HG03432 (cell line): Measurements from ENCODE around the gene AHCYL2.
"Not testable (repeated sequence)": the region's sequence is repeated elsewhere in the genome, so short reads cannot be mapped to it uniquely, and the experiment has no call there.

Experiments used
- ATAC-seq: cut with Tn5 transposase; IDR thresholded peaks from one replicate; pipeline ENCODE4 v1.9.1; 2021; ENCODE audit warnings: mild to moderate bottlenecking, moderate library complexity; ENCODE audit not compliant: unreplicated experiment

Gene AHCYL2

DNA sequence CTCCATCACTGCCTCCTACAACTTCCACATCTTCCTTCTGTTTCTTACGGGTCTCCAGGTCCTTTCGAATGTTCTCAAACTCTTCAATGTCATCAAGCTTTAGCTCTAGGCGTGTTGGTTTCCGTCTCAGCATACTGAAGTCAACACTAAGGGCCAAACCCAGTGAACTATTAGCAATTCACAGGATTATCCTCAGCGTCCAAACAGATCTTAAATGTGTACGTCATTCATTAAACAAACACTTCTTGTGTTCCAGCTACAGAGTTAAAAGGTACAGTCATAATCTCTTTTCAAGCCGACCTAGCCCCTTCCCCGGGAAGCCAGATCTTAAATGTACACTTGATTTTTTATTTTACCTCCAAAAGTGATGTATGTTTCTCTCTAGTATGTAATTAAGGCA is 185.4 kb downstream of the AHCYL2 start:
- not testable (repeated sequence) for ATAC-seq

- ATAC-seq, result no peak
Observed at GRCh38 chr7:129412501-129412900, 187.7 kb downstream of the AHCYL2 start.

DNA sequence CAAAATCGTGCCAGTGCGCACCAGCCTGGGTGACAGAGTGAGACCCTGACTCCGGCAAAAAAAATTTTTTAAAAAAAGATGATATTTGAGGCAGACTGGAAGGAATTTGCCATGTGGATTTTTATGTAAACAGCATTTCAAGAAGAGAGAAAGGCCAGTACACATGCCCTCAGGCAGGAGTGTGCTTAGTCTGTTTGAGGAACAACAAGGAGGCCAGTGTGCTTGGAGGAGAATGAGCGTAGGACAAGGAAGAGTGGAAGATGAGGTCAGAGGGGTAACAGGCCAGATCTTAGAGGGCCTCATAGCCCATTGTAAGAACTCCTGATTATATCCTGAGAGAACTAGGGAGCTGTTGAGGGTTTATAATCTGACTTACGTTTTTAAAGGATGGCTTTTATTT is 192.2 kb downstream of the AHCYL2 start:
- no peak for ATAC-seq

DNA sequence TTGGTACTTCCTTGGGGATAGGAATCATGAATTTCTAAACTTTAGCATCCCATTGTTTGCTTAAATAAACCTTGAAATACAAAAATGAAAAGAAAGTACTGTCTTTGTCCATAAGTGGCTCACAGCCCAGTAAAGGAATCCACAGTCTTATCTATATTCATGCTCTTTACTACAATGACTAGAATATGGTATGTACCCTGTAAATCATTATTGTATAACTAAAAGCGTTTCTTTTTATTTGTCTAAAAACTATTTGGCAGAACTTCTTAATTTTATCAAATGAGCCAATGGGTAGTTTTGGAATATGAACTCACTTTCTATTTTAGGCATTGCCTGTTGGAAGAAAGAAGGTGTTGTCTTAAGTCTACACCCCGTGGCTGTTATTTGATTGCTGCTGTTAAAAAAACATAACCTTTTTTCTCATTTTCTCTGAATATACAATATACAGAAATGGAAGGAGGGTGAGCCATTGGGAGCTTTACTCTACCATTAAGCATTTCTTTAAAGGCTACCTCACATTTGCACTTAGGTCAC is 197.0 kb downstream of the AHCYL2 start:
- ATAC-seq, result no peak

DNA sequence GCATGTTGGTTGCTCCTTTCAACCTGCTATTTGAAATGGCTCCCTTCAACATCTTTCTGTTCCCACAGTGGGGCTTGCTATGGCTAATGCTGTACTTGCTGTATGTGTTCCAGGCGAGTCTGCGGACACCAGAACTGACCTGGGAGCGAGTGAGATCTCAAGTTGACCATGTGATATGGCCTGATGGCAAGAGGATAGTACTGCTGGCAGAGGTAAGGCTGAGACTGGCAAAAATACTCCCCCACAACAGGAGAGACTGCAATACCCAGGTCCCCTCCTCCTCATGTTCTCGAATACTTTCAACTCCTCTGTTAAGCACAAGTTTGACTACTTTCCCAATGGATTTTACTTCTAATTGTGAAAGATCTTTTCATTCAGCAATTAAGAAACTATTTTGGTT is 197.9 kb downstream of the AHCYL2 start:
- ATAC-seq, result no peak

DNA sequence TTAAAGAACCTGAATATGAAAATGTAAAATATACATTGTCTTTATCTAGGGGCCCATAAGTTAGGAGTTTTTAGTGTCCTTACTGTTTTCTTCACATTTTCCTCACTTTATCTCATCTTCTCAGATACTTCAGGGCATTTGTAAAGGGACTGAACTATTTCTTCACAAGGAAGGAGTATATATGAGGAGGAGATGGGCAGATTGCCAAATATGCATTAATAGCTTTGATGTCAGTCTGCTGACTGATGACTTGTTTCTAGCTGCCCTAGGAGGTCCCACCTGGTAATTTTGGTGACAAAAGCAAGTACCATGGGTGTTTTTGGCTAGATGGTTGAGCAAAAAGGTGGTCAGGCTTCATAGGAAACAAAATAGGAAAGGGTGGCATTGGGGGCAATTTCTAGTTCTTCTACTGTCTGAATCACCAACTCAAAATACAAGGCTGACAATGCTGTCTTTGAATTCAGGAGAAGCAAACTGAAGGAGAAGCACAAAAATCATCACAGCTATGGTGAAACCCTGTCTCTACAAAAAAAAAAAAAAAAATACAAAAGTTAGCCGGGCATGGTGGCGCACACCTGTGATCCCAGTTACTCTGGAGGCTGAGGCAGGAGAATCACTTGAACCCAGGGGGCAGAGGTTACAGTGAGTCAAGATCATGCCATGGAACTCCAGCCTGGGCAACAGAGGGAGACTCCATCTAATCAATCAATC is 199.0 kb downstream of the AHCYL2 start:
- no peak for ATAC-seq

DNA sequence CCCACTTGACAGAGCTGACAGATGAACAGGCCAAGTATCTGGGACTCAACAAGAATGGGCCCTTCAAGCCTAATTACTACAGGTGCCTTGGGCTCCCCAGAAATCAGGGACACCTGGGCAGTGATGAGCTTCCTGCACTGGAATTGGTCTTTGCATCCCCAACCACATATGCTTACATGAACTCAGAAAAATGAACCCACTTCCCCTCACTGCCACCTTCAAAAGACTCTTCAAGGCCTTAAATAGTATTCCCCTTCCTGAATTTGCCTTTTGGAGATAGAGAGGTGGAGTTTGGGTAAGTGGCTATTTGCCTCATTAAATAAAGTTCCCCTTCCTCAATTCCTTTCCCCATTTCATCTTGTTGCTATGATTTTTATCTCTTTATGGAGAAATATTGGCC is 201.7 kb downstream of the AHCYL2 start:
- no peak for ATAC-seq

GRCh38 chr7:129427526-129428045 is 202.8 kb downstream of the AHCYL2 start:
- ATAC-seq, result no peak

GRCh38 chr7:129431911-129432643 is 207.2 kb downstream of the AHCYL2 start:
- ATAC-seq, result no peak

DNA sequence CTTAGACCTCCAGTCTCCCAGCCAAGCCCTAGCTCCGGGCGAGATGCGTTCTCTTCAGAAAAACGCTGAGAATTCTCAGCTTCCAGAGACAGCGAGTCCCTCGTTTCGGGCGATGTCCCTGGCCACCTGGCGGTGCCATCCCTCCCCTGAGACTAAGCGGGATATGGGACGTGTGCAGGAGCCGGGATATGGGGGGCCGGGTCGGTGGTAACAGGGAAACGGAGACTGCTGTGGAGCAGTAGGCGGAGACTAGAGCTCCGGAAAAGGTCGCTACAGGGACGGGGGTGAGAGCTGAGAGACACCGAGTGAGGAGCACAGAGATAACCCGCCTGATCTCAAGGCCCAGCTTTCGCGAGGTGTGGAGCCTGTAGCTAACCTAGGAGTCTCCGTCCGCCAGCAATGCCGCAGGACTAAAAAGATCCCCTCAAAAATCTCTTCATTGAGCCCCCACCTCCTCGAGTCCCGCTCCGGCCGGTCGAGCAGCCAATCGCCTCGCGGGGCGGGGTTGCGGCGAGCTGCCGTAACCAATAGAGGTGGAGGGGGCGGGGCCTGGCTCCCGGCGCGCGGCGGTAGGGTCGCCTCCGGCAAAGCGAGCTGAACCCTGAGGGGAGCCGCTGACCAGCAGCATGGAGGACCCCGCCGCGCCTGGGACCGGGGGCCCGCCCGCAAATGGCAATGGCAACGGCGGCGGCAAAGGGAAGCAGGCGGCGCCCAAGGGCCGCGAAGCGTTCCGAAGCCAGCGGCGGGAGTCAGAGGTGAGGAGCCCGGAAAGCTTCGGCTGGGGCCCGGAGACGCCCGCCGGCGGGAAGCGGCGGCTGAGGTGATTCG is 209.2 kb downstream of the AHCYL2 start, which contains the start of gene STRIP2:
Gene STRIP2 (plus strand): TSS at position 586 of the 828 bp plus-strand sequence. CDS start 41 bp downstream, at position 627.
- ATAC-seq, result peak; percentile 98

GRCh38 chr7:129434675-129435318 is 210.0 kb downstream of the AHCYL2 start:
- peak; percentile 1 for ATAC-seq

DNA sequence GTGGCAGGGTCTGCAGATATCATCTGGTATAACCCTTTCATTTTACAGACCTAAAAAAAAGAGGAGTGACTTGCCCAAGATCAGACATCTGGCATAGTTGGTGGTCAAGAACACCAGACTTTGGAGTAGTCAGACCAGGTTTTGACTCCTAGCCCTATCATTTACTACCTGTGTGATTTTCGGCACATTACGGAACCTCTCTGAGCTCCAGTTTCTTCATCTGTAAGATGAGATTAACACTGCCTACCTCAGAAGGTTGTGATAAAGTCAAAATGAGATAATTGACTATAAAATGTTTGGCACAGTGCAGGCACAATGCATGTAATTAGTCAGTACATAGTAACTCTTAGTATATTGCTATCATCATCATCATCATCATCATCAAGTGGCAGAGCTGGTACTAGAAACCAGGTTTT is 210.6 kb downstream of the AHCYL2 start:
- no peak for ATAC-seq

DNA sequence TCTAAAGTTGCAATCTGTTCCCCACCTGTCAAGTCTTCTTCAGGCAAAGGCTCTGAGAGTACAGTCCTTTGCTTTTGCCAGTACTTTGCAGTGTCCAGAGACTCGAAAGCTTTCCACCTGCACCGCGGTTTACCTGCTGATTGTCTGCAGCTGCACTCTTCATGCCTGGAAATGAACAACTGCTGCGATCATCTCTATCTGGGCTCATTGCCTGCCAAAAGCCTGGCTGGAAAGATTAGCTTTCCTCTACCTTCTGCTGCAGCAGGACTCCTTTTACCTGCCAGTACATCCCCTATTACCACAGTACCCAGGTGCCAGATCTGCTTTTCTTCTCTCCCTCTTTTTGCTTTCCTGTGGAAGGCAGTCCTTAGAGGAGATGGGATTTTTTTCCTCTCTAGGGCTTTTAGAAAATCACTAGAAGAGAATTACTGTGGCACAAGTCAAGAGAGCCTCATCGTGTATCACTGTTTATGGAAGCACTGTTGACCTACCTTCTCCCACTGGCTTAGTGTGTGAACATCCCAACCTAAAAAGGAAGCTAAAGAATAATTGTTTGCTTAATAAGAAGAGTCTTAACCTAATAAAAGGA is 211.6 kb downstream of the AHCYL2 start:
- ATAC-seq, result no peak

GRCh38 chr7:129437190-129437589 is 212.4 kb downstream of the AHCYL2 start:
- no peak for ATAC-seq

GRCh38 chr7:129438281-129438838 is 213.5 kb downstream of the AHCYL2 start:
- no peak for ATAC-seq

DNA sequence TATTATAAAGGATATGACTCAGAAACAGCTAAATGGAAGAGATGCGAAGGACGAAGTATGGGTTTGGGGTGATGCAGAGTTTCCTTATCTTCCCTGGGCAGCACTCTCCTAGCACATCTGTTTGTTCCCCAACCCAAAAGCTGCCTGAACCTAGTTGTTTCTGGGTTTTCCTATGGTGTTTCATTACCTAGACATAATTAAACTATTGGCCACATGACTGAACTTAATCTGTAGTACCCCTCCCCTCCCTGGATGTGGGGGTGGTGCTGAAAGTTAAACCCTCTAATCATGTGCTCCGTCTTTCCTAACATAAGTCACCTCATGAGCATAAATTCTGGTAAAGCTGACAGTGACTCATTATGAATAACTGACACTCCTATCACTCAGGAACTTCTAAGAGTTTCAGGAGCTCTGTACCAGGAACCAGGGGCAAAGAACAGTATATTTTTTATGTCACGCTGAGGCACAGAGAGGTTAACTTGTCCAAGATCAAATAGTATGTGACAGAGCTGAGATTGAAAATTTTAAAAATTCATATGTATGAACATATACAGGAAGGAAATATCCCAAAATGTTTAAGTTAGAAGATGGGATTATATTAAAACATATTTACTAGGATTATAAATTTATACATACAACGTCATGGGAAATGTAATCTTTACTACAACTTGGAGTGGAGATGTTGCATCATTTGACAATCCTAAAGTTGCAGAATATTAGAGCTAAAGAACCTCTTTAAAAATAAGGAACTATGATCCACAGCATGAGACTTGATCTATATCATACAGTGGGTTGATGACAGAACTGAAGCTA is 214.2 kb downstream of the AHCYL2 start:
- no peak for ATAC-seq

DNA sequence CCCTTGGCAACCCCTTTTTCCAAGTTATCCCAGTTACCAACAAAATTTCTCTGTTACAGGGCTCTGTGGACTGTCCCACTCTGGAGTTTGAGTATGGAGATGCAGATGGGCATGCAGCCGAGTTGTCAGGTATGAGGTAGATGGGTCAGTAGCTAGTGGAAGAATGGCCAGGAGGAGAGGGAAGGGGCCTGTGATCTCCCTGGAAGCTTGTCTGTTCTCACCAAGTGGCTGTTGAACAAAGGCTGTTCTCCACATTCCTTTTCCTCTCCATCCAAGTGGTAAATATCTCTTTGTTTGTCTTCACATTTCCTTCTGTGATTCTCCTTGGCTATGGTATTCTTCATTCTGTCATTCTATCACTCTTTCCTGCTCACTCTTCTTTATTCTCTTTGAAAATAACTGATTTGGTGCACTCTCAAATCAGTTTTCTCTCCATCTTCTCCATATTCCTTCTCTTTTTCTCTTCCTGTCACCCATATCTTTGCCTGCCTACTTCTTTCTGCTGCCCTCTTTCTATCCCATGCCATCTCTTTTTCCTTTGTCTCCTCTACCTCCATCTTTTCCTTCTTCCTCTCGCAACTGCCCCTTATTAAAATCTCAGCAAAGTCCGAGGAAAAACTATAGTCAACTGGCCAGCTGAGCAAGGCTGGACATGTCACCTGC is 215.3 kb downstream of the AHCYL2 start:
- ATAC-seq, result no peak

DNA sequence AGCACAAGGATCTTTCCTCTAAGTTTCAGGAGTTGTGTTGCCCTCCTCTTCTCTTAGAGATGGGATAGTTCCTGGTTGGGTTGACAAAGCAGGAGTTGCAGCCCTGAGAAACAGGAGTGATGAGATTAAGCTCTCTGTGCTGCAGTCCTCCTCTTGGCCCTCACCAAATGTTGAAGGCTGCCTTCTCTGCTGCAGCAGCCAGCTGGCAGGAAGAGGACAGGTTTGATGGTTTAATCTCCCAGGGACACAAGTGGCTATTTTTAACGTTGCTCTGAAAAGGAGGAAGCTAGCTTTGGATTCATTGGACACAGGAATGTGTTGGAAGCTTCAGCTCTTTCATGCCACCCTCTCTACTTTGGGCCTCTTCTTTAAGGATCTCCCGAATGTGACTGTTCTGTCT is 218.8 kb downstream of the AHCYL2 start:
- ATAC-seq, result no peak
